Peyer's patch (tissue), 4 donors: ENCODE results near the gene MAGI3.

Experiments used
- CTCF ChIP-seq, 6 experiments: fragments of 450-650 bp in 4 of 6; fragments of 200-600 bp in 2 of 6; sonication (generic) in 1 of 6; IDR thresholded peaks; one replicate each; pipeline ENCODE4 v1.5.1; 2017 to 2019; ENCODE audit warnings: antibody characterized with exemption in 6 of 6, mild to moderate bottlenecking in 3 of 6, moderate library complexity in 1 of 6
- POLR2A ChIP-seq, 2 donors: fragments of 450-650 bp; IDR thresholded peaks; one replicate each; pipeline ENCODE4 v1.5.1; 2017; ENCODE audit warnings: antibody characterized with exemption in 2 of 2, mild to moderate bottlenecking in 2 of 2, moderate library complexity in 2 of 2

GRCh38 chr1:113505357-113505756, 115.0 kb downstream of the MAGI3 start:
- TF ChIP-seq POLR2A (IDR thresholded peaks at IDR 0.05) (no peak), CTCF (IDR thresholded peaks at IDR 0.05) (no peak)
